ENCODE measurements around the gene LSM4. TPM values are rescaled to one million over a fixed set of nuclear protein-coding genes. Genes with fewer than 3 reads are reported as not detected.

The LSM4 gene
- total RNA-seq, 6 donors from 2014 or later: 39.8 to 147 (median 107) TPM

- DNase-seq (no peak), ATAC-seq (ENCODE audit: low FRiP score in 2 of 2) (no peak)
- Histone ChIP-seq H3K4me3 (no peak overlapping the region), H3K36me3 (no peaks in the 10 kb centered on the region), H3K27me3 (no peaks in the 10 kb centered on the region), H3K9me3 (no peaks in the 10 kb centered on the region), H3K4me1 (peaks cover 32 to 42% (median 41%) of the 10 kb centered on the region in 4 donors), H3K27ac (no peak overlapping the region)
- 95 to 97% methylated on average over 9 of the region's 9 CpGs for WGBS, 2 donors
- TF ChIP-seq CTCF (IDR thresholded peaks at IDR 0.05) (no peak), EP300 (IDR thresholded peaks at IDR 0.05) (no peak), POLR2A (IDR thresholded peaks at IDR 0.05) (no peak), POLR2AphosphoS5 (IDR thresholded peaks at IDR 0.05) (no peak)
Observed at GRCh38 chr19:18299654-18300053, 23.2 kb downstream of the LSM4 start.

DNA sequence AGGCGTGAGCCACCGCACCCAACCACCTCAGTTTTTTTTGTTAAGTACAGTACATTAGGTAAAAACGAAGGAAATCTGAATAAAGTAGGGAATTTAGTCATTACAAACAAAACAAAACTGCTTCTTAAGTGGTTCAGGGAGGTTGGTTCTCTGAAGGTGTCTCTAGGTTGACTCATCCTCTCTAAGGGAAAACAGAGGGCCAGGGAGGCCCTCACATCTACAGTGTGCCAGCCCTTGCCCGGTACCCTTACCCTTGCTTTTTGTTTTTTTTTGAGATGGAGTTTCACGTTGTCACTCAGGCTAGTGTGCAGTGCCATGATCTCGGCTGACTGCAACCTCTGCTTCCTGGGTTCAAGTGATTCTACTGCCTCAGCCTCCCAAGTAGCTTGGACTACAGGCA, 24.3 kb downstream of the LSM4 start:
- TF ChIP-seq CTCF (IDR thresholded peaks at IDR 0.05) (no peak), POLR2A (IDR thresholded peaks at IDR 0.05) (no peak), EP300 (IDR thresholded peaks at IDR 0.05) (no peak), POLR2AphosphoS5 (IDR thresholded peaks at IDR 0.05) (no peak)
- 84 to 88% methylated on average over 6 of the region's 6 CpGs for WGBS, 2 donors

DNA sequence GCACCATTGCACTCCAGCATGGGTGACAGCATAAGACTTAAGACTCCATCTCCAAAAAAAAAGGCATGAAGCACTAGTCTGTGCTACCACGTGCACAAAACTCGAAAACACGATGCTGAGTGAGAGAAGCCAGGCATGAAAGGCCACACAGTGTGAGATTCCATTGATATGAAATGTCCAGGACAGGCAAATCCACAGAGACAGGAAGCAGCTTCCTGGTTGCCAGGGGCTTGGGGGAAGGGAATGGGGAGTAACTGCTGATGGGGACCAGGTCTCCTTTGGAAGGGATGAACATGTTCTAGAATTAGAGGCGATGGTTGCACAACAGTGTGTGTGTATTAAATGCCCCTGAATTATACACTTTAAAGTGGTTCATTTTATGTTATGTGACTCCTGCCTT, 25.6 kb downstream of the LSM4 start:
- no peak for TF ChIP-seq EP300 (IDR thresholded peaks at IDR 0.05)
- TF ChIP-seq POLR2A (IDR thresholded peaks at IDR 0.05): no peak
- TF ChIP-seq POLR2AphosphoS5 (IDR thresholded peaks at IDR 0.05): no peak
- no peak for TF ChIP-seq CTCF (IDR thresholded peaks at IDR 0.05)
- WGBS, 2 donors: 44 to 53% methylated on average over 4 of the region's 4 CpGs
- H3K27me3 ChIP-seq: no peaks in the 10 kb centered on the region
- ATAC-seq (ENCODE audit: low FRiP score in 2 of 2) (no peak), DNase-seq (no peak)
- peaks cover 20 to 37% (median 31%) of the 10 kb centered on the region in 4 donors for H3K4me1 ChIP-seq
- no peaks in the 10 kb centered on the region for H3K9me3 ChIP-seq
- peak overlapping the region in 1 of 4 donors; percentile 6 for H3K27ac ChIP-seq
- H3K36me3 ChIP-seq: no peaks in the 10 kb centered on the region
- H3K4me3 ChIP-seq: no peak overlapping the region

More for the DNA sequence above, 24.3 kb downstream of the LSM4 start:
- Histone ChIP-seq H3K27ac (peak overlapping the region in 1 of 4 donors; percentile 7), H3K36me3 (no peaks in the 10 kb centered on the region), H3K9me3 (no peaks in the 10 kb centered on the region), H3K4me3 (no peak overlapping the region), H3K4me1 (peaks cover 22 to 38% (median 33%) of the 10 kb centered on the region in 4 donors), H3K27me3 (no peaks in the 10 kb centered on the region)
- ATAC-seq (ENCODE audit: low FRiP score in 2 of 2): no peak
- no peak for DNase-seq

DNA sequence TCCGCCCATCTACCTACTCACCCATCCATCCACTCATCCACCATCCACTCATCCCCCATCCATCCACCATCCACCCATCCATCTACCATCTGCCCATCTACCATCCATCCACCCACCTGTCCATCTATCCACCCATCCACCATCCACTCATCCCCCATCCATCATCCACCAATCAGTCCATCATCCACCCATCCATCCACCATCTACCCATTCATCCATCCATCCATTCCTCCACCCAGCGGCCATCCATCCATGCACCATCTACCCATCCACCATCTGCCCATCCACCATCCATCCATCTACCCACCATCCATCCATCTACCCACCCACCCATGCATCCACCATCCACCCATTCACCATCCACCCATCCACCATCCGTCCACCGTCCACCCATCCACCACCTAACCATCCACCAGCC, 27.8 kb downstream of the LSM4 start:
- WGBS, 2 donors: 75 to 89% methylated on average over 4 of the region's 4 CpGs
- ATAC-seq (ENCODE audit: low FRiP score in 2 of 2): no peak
- no peaks in the 10 kb centered on the region for H3K36me3 ChIP-seq
- H3K27ac ChIP-seq: no peak overlapping the region
- H3K27me3 ChIP-seq: no peaks in the 10 kb centered on the region
- peaks cover 21 to 31% (median 26%) of the 10 kb centered on the region in 4 donors for H3K4me1 ChIP-seq
- DNase-seq: no peak
- no peak for TF ChIP-seq CTCF (IDR thresholded peaks at IDR 0.05)
- no peak for TF ChIP-seq POLR2AphosphoS5 (IDR thresholded peaks at IDR 0.05)
- TF ChIP-seq EP300 (IDR thresholded peaks at IDR 0.05): no peak
- TF ChIP-seq POLR2A (IDR thresholded peaks at IDR 0.05): no peak
- no peak overlapping the region for H3K4me3 ChIP-seq
- H3K9me3 ChIP-seq: no peaks in the 10 kb centered on the region

- TF ChIP-seq POLR2A (IDR thresholded peaks at IDR 0.05): peak in 1 of 4 donors; percentile 14
- TF ChIP-seq CTCF (IDR thresholded peaks at IDR 0.05): no peak
- Histone ChIP-seq H3K4me1 (peaks cover 21 to 32% (median 28%) of the 10 kb centered on the region in 4 donors), H3K9me3 (no peaks in the 10 kb centered on the region), H3K27me3 (no peaks in the 10 kb centered on the region), H3K27ac (peak overlapping the region; percentile 97 to 100 (median 98)), H3K36me3 (no peaks in the 10 kb centered on the region), H3K4me3 (no peak overlapping the region)
- DNase-seq (peak in 1 of 2 donors; percentile 73), ATAC-seq (ENCODE audit: low FRiP score in 2 of 2) (no peak)
- WGBS, 2 donors: 72% methylated on average over 6 of the region's 9 CpGs; no CpG with 5 or more reads in 1 of the 2 donors
Observed at GRCh38 chr19:18294467-18294864, 28.4 kb downstream of the LSM4 start.
